ENCODE measurements around the gene SCD5.

GRCh38 chr4:82770607-82771006 lies 28.0 kb downstream of the SCD5 start:
- TF ChIP-seq CTCF (IDR thresholded peaks at IDR 0.05 in 2 of 3, conservative IDR thresholded peaks at IDR 0.05 in 1 of 3; ENCODE audit: insufficient read depth in 2 of 3, low read depth in 1 of 3, low read length in 3 of 3) (no peak), CEBPB (tag; IDR thresholded peaks at IDR 0.05) (no peak), JUND (IDR thresholded peaks at IDR 0.05; ENCODE audit: borderline replicate concordance, low read depth, low read length) (no peak), JUND (tag; IDR thresholded peaks at IDR 0.05; ENCODE audit: borderline replicate concordance, low read depth, low read length) (no peak)
